HG03159 (cell line): Measurements from ENCODE around the gene NOS2.
"Not testable (repeated sequence)": the region's sequence is repeated elsewhere in the genome, so short reads cannot be mapped to it uniquely, and the experiment has no call there.

Source experiments
- ATAC-seq: cut with Tn5 transposase; IDR thresholded peaks from one replicate; pipeline ENCODE4 v1.9.1; 2021; ENCODE audit warnings: mild to moderate bottlenecking, moderate library complexity; ENCODE audit not compliant: unreplicated experiment

NOS2 gene

DNA sequence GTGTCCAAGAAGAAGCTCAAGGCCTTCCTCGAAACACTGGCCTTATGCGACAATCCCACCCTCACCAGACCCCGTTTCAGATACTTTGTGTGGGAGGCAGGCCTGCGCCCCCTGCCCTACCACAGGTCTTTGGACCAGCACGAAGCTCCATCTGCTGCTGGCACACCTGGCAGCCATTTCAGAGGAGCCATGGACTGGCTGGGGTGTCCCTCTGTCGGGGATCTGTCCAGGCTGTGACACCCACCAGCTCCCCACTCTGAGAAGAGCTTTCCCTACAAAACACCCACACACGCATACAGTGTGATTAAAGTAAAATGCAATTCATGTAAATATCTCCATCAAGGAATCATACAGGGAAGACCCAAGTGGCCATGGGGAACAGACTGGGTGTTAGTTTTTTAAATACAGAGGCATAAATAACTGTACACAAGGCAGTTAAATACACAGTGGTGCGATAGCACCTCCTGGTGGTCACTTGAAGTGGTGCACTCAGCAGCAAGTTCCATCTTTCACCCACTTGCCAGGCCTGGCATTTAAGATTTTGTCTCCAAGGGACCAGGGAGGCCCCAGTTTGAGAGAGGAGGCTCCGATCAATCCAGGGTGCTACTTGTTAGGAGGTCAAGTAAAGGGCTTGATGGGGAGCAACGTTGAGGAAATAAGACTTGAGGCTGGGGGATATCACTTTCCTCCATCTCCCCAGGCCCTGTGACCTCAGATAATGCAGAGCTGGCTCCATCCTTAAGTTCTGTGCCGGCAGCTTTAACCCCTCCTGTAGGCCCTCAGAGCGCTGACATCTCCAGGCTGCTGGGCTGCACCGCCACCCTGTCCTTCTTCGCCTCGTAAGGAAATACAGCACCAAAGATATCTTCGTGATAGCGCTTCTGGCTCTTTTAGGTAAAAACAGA, 43.6 kb downstream of the NOS2 start:
- no peak for ATAC-seq

DNA sequence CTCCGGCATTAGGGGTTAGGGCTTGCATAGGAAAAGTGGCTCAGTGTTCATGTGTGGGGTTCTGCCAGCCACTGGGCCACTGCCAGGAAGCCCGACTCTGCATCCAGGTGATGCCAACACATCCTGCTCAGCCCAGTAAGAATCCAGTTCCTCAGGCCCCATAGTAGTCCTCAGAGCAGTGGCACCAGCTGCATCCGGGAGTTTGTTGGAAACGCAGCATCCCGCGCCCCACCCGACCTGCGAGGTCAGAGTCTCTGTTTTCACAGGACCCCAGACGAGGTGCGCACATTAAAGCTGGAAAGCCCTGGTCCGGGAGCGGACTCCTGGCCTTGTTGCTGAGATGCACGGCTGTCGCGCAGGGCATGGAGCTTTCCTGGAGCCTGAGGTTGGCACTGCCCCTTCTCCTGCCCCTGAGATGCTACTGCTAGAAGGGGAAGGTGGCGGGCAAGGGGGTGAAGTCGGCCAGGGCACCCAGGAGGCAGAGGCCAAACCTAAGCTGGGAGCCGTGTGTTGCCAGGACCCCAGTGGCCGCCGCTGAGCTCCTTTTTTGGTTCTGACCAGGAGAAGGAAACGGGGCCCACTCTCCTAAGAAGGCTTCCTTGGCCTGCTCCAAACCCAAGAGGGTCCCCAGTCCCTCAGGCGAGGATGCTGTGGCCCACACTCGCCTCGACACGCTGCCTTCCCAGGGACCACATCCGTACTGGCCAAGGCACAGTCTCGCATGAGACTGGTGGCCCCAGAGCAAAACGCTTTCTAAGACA, 44.4 kb downstream of the NOS2 start:
- ATAC-seq: no peak

DNA sequence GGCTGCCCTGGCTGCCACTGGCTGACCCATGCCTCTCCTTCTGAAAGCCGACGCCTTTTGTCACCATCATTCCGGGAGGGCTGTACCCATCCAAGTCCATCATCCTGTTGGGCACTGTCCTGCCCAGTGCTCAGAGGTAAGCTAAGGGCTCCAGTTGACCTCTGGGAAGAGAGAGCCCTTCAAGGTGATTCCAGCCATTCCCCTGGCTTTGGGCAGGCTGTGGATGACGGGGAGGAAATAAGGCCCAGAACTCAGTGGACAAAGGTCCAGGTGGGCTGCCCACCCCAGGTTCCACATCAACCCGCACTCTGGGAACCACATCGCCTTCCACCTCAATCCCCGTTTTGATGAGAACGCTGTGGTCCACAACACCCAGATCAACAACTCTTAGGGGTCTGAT, 45.8 kb downstream of the NOS2 start:
- no peak for ATAC-seq

DNA sequence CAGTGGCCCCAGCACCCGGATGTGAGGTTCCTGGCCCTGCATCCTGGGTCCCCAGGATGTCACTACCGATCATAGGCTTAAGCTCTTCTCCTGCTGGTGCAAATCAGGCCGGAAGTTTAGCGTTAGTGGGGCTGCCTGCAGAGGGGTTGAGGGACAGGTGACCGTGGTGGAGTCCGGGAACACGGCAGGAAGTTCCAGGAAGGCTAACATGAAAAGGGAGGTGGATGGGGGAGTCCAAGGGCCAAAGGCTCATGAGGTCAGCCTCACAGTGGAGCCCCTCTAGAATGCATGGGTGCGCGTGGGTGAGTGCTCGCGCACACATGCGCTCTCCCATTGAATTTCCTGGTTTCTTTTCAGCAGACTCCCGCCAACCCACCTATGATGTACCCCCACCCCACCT, 46.6 kb downstream of the NOS2 start:
- not testable (repeated sequence) for ATAC-seq

DNA sequence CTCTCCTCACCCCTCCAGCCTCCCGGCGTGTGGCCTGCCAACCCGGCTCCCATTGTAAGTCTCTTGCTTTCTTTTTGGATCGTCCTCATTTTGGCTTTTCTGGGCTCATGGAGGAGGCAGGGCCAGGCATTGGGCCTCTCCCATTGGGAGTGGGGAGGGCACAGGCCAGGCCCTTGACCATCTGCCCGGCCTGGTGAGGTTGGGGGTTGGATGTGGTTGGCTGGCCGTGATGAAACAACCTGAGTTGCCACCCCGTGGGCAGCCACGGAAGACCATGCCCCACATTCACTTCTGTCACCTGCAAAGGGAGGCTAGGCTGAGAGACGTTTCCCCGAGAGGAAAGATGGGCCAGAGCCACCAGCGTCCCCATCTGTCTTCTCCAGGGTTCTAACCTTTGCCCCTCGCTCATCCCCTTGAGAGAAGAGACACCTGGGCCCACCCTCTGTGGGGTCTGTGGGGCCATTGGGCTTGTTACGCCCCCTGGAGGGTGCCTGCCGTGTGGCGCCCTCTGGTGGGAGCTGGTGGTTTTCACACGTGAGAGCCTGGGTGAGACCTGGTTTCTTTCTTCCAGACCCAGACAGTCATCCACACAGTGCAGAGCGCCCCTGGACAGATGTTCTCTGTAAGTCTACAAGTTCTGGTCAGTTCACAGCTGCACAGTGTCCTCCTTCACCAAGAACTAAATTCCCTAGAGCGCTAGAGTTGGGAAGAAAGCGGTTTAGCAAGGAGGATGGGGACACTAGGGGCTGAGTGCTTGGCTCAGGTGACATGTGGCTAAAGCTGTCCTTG, 47.3 kb downstream of the NOS2 start:
- not testable (repeated sequence) for ATAC-seq

DNA sequence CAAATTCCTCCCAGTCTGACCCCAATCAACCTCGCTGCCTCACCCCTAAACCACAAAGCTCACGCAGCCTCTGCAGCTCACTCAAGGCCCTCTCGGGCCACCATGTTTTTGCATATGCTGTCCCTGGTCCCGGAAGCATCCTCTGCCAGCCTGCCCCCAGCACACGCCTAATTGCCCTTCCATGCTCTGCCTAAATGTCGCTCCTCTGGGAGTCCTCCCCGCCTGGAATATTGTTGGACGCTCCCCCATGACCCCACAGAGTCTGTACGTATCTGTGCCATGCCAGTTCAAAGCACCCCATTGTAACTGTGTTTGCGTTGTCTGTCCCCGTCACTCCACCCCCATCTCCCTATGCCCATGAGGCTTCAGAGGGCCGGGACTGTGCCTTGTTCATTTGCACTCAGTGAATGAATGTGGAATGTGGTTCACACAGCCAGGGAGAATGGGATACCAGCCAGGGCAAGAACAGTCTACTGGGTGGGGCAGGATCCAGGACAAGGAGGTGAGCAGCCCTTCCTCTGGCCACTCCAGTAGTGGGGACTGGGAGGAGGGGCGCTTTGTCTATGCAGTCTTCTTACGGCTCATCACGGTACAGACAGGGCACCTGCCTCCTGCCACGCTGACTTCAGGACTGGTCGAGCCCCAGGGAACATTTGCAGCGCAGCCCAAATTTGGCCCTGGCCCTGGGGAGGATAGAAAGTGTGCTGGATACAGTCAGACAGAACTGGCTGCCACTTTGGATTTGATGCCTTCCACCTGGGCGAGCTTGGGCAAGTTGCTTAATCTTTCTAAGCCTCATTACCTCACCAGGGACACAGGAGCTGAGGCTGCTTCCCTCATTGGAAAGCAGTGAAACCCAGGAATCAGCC, 48.5 kb downstream of the NOS2 start:
- no peak for ATAC-seq

DNA sequence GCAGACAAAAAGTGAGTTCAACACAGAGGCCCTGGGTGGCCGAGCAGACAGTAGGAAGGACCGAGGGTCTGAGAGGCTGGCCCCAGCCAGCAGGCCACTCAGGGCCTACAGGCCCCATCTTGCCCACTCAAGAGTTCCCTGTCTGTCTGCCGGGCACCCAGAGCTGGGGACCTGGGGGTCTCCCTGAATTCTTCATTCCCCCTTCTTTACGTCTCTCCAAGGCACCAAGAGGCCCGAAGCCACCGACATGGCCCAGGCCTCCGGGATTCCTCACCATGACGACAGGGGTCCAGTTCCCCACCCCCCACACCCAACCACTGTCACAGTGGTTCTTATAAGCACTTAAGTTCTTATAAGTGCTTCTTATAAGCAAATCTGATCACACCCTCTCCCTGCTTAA, 49.2 kb downstream of the NOS2 start:
- no peak for ATAC-seq

DNA sequence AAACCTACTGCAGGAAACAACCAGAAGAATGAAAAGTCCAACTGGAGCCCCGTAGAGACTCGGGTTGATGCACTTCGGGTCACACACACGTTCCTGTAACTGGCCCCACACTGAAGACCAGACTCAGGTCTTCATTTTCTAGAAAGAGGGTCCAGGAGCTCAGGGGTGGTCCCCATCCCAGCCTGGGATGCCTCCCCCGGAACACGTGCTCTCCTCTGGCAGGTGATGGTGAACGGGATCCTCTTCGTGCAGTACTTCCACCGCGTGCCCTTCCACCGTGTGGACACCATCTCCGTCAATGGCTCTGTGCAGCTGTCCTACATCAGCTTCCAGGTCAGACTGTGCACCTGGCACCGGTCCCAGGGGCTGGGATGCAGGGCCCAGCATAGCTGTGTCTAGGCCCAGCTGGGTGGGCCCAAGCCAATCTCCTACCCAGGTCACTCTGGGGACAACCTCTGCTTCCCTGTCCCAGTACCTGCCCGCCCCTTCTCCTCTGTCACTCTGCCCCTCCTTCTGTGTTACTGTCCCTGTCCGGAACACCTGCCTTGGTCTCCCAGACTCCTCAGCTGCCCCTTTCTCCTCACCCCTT, 50.7 kb downstream of the NOS2 start:
- ATAC-seq: not testable (repeated sequence)

DNA sequence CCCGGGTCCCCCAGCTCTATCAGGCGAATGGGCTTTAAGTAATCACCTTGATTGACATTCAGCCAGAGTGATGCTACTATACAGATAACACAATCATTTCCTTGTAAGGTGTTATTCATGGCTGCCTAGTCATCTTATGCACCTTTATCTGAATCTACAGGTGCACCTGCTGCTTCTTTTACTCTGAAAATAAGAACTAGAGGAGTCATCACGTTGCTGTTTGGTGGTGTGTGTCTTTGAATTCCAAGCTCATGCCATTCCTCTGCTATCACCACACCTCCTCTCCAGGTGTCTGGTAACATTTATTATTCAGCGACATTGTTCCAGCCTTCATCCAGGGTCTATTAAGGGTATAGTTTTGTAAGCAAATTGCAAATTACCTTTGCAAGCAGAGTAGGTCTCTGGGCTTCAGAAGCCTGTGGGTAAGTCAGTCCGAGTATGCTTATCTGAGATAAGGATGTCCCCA, 51.9 kb downstream of the NOS2 start:
- no peak for ATAC-seq

DNA sequence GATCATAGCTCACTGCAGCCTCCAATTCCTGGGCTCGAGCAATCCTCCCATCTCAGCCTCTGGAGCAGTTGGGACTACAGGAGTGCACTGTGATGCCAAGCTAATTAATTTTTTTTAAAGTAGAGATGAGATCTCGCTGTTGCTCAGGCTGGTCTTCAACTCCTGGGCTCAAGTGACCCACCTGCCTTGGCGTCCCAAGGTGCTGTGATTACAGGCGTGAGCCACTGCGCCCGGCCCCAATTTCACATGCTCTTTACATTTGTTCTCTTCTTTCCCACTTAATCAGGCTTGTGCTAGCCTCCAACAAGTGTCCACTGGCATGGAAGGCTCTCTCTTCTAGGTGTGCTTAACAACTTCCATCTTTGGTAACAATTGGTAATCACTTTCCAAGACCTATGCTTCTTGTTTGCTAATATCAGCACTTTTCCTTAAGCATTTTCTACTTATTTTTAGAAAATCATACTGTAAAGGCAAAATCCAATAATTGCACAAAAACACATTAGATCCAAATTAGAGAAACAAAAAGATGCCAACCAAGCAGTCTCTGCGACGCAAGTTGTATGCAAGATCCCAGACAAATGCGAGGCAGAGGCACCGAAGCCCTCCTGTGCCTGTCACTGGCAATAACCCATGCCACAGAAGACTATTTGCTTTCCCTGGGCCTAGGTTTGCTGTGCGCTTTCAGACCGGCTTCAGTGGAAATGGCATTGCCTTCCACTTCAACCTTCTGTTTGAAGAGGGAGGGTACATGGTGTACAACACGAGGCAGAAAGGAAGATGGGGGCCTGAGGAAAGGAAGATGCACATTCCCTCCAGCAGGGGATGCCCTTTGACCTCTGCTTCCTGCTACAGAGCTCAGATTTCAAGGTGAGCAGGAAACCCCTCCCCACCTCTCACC, 52.6 kb downstream of the NOS2 start:
- no peak for ATAC-seq

DNA sequence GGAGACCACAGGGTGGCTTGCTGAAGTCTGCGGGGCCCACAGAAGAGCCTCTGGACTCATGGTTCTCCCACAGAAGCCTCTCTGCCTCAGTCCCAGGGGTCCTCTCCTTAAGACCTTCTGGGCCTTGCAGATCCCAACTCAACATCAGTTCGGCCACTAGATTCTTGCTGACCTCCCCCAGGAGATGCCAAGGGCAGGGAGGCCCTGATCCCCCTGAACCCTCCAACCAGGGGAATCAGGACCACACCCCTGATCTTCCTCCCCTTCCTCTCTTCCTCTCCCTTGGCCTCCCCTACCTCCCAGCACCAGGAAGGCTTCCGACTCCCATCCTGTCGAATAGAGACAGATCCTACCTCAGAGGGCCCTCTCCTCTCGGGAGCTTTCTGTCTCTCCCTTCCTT, 53.4 kb downstream of the NOS2 start:
- no peak for ATAC-seq

DNA sequence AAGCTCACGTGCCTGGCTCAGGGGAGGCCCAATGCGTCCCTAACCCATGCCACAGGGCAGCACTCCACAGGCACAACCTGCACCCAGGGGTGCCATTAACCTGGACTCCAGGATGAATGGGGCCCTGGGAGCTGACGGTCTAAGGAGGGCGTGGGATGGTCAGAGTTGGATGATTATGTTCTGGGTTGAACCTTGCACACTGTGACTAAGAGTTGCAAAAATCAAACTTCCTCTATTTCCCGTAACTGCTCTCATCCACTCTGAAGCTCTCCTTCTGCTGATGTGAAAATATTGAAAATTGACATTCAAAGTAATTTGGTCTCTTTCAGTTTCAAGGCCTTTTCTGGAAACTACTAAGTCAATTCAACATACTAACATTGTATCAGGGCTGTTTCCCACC, 54.0 kb downstream of the NOS2 start:
- not testable (repeated sequence) for ATAC-seq

DNA sequence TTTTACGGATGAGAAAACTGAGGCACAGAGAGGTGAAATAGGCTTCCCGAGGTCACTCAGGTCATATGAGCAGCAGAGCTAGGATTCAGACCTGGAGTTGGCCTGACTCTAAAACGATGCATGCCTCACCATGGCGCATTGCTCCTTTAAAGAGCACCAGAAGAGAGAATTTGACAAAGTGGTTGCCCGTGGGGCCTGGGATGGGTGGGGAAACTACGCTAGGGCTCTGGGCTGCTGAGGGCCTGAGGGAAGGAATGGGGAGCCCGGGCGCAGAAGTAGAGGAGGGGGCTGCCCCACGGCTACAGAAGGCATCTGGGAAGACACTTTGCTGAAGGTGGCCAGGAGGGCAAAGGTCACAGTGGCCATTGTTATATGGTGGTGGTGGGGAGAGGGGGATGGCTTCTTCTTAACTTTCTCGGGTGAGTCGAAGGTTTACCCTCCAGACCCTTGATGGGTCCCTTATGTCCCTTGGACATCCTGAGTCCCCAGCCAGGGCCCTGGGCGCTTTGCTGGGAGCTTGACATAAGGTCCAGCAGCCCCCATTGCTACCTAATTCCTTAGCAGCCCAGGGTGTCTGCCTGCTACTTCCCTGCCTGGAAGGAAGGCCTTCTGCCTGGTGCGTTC, 55.0 kb downstream of the NOS2 start:
- ATAC-seq: not testable (repeated sequence)

DNA sequence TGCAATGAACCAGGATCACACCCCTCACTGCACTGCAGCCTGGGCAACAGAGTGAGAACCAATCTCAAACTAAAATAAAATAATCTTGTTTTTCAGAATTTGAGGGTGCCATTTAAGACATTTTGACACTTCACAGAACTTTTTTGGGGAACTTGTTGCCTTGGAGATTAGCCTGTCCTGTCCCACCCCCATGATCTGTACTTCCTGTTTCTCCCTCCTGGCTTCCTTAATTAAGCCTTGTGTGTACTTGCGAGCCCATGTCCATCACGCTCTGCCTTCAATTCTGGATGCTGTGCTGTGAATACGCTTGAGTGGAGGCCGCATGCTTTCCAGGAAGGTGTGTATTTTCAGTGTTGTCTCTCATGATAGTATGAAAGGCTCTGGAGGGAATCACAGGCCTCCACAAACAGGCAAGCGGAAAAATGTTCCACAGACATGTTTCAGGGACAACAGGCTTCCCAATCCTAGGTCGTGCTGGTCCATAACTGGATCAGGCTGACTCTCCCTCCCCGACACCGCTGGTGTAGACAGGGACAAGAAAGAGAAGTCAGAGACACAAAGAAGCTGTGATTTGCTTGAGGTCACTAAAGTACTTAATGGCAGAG, 56.9 kb downstream of the NOS2 start:
- ATAC-seq: no peak

DNA sequence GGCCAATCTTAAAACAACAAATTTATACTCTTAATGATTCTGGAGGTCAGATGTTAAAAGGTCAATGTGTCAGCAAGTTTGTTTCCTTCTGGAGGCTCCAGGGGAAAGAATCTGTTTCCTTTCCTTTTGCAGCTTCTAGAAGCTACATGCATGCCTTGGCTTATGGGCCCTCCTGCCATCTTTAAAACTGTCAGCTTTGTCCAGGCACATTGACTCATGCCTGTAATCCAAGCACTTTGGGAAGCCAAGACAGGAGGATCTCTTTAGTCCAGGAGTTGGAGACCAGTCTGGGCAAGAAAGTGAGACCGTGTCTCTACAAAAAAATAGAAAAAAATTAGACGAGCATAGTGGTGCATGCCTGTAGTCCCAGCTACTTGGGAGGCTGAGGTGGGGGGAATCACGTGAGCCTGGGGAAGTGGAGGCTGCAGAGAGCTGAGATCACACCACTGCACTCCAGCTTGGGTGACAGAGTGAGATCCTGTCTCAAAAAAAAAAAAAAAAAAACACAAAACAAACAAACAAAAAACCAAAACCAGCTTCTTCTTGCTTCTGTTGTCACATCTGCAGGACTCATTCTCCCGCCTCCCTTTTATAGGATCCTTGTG, 58.3 kb downstream of the NOS2 start:
- ATAC-seq: no peak

DNA sequence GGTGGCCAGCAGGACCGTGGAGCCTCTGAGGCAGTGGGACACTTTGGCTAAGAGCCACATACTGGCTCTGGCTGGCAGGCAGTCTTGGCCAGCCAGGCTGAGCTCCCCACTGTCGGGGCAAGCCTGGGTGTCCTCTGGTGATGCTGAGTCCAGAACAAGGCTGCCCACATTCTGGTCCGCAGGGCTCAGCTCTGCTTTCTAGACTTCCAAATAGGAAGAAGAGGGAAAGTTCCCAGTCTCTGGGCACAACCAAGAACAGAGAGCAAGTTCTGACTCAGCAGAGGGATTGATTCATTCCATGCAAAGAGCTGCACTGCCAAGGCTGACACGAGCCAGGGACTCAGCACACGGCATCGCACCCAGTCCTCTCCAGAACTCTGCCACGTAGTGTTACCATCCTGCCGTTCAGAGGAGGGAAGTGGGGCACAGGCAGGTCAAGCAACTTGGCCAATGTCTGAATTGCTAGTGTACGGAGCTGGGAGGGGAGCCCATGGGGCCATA, 58.9 kb downstream of the NOS2 start:
- no peak for ATAC-seq

DNA sequence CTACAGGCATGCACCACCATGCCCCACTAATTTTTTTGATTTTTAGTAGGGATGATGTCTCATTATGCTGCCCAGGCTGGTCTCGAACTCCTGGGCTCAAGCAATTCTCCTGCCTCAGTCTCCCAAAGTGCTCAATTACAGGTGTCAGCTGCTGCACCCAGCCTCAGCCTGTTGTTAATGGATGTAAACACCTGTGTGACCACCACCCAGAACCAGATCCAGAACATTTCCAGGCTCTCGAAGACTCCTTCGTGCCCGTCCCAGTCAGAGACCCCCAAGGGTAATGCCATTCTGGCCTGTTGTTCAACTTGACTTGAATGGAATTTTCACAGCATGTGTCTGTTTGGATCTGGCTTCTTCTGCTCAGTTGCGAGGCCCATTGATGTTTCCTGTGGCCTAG, 59.8 kb downstream of the NOS2 start:
- not testable (repeated sequence) for ATAC-seq
